Astrocyte (in vitro differentiated cells and primary cell): Measurements from ENCODE around the gene ANKS1A. TPM values are rescaled to one million over a fixed set of nuclear protein-coding genes. Genes with fewer than 3 reads are reported as not detected.
A peak's percentile ranks its signal among the peaks of the same experiment; 100 is the strongest.

Experiments used
- DNase-seq: peaks from one replicate; pipeline ENCODE4 v3.0.0-alpha.2; 2010; ENCODE audit warnings: low read depth
- FAIRE-seq: peaks from 2 replicates; lab custom pipeline; 2011; peaks lifted over from hg19 to GRCh38; lab: Jason Lieb, UNC
- H2AFZ ChIP-seq: 2 replicates; pipeline ENCODE4 v1.6.0; 2012; ENCODE audit warnings: low read depth, low read length, inconsistent platforms
- H3K27ac ChIP-seq: 2 replicates; pipeline ENCODE4 v1.5.1; 2011; ENCODE audit warnings: low read depth, low read length, inconsistent platforms
- H3K27me3 ChIP-seq: 2 replicates; pipeline ENCODE4 v1.6.0; 2011; ENCODE audit warnings: low read length, inconsistent platforms; ENCODE audit not compliant: insufficient read depth
- H3K36me3 ChIP-seq: 2 replicates; pipeline ENCODE4 v1.5.1; 2011; ENCODE audit warnings: low read length, inconsistent platforms; ENCODE audit not compliant: insufficient read depth
- H3K4me1 ChIP-seq: 2 replicates; pipeline ENCODE4 v1.5.1; 2011; ENCODE audit warnings: low read length, inconsistent platforms; ENCODE audit not compliant: insufficient read depth
- H3K4me2 ChIP-seq: 2 replicates; pipeline ENCODE4 v1.6.0; 2012; ENCODE audit warnings: low read length, inconsistent platforms
- H3K4me3 ChIP-seq: 2 replicates; pipeline ENCODE4 v1.5.1; 2011; ENCODE audit warnings: low read depth, mild to moderate bottlenecking, low read length, inconsistent platforms; ENCODE audit not compliant: insufficient read depth
- H3K79me2 ChIP-seq: 2 replicates; pipeline ENCODE4 v1.6.0; 2012; ENCODE audit warnings: mild to moderate bottlenecking, low read length, inconsistent platforms; ENCODE audit not compliant: insufficient read depth
- H3K9ac ChIP-seq: 2 replicates; pipeline ENCODE4 v1.6.0; 2012; ENCODE audit warnings: mild to moderate bottlenecking, low read length, inconsistent platforms
- H3K9me3 ChIP-seq: 2 replicates; pipeline ENCODE4 v1.5.1; 2012; ENCODE audit warnings: low read depth, mild to moderate bottlenecking, low read length, inconsistent platforms; ENCODE audit not compliant: insufficient read depth
- H4K20me1 ChIP-seq: 2 replicates; pipeline ENCODE4 v1.6.0; 2012; ENCODE audit warnings: low read length, inconsistent platforms; ENCODE audit not compliant: insufficient read depth
- H3K27ac Mint-ChIP-seq: one replicate; pipeline ENCODE4 v1.8.0; 2021; ENCODE audit warnings: mild to moderate bottlenecking, mixed read lengths; ENCODE audit not compliant: unreplicated experiment
- H3K27me3 Mint-ChIP-seq: one replicate; pipeline ENCODE4 v1.8.0; 2021; ENCODE audit warnings: low read depth, mixed read lengths; ENCODE audit not compliant: unreplicated experiment
- H3K36me3 Mint-ChIP-seq: one replicate; pipeline ENCODE4 v1.8.0; 2021; ENCODE audit warnings: low read depth, mixed read lengths; ENCODE audit not compliant: unreplicated experiment
- H3K4me1 Mint-ChIP-seq: one replicate; pipeline ENCODE4 v1.8.0; 2021; ENCODE audit warnings: low read depth, mixed read lengths; ENCODE audit not compliant: unreplicated experiment
- H3K4me3 Mint-ChIP-seq: one replicate; pipeline ENCODE4 v1.8.0; 2021; ENCODE audit warnings: mild to moderate bottlenecking, moderate library complexity, mixed read lengths; ENCODE audit not compliant: unreplicated experiment
- H3K9me3 Mint-ChIP-seq: one replicate; pipeline ENCODE4 v1.8.0; 2021; ENCODE audit warnings: mild to moderate bottlenecking, mixed read lengths; ENCODE audit not compliant: unreplicated experiment
- EZH2 ChIP-seq: IDR thresholded peaks from 2 replicates; pipeline ENCODE4 v1.6.1; 2012; ENCODE audit warnings: mild to moderate bottlenecking, low read length, inconsistent platforms; ENCODE audit not compliant: insufficient read depth
- total RNA-seq: library from RNA; stranded (reverse); gene quantifications from 2 replicates; pipeline ENCODE4 v1.2.1, GENCODE V29; 2021
- TF ChIP-seq, protein P1 (sequence below): IDR thresholded peaks from 2 replicates; pipeline ENCODE4 v1.5.1; 2011; ENCODE audit warnings: low read depth, mild to moderate bottlenecking, inconsistent platforms, low read length, moderate library complexity; ENCODE audit not compliant: insufficient read depth

The ANKS1A gene
- total RNA-seq, 1 donor from 2014 or later: 18.0 TPM

DNA sequence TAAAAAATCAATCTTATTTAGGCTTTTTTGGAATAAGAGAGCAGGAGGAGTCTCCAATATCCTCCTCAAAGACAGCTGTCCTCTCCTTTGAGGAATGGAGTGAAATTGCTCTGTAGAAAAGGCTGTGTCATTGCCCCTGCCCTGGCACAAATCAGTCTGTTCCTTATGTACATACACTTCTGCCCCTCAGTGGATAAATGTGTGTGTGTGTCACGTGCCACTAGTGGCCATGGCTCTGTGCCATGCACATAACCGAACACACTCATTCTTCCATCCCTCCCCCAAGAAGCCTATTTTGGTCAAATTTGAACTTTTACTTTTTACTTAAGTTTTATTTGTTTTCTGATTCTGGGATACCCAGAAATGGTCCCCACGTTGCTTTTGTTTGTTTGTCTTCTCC is 49.2 kb downstream of the ANKS1A start:
- Histone ChIP-seq H3K9me3 (no peaks in the 10 kb centered on the region), H3K27ac (no peak overlapping the region), H3K27me3 (no peaks in the 10 kb centered on the region), H3K36me3 (no peaks in the 10 kb centered on the region), H2AFZ (no peak overlapping the region), H3K9ac (no peak overlapping the region), H3K4me1 (no peaks in the 10 kb centered on the region), H4K20me1 (peaks cover 47% of the 10 kb centered on the region), H3K4me3 (no peak overlapping the region), H3K79me2 (no peaks in the 10 kb centered on the region), H3K4me2 (no peak overlapping the region)
- Mint-ChIP-seq H3K4me1 (peaks cover 6% of the 10 kb centered on the region), H3K27ac (no peak overlapping the region), H3K27me3 (no peaks in the 10 kb centered on the region), H3K9me3 (peaks cover 3% of the 10 kb centered on the region), H3K4me3 (no peak overlapping the region), H3K36me3 (no peaks in the 10 kb centered on the region)
- FAIRE-seq (no peak), DNase-seq (no peak)
- no peak for TF ChIP-seq EZH2
- TF ChIP-seq, protein P1, sequence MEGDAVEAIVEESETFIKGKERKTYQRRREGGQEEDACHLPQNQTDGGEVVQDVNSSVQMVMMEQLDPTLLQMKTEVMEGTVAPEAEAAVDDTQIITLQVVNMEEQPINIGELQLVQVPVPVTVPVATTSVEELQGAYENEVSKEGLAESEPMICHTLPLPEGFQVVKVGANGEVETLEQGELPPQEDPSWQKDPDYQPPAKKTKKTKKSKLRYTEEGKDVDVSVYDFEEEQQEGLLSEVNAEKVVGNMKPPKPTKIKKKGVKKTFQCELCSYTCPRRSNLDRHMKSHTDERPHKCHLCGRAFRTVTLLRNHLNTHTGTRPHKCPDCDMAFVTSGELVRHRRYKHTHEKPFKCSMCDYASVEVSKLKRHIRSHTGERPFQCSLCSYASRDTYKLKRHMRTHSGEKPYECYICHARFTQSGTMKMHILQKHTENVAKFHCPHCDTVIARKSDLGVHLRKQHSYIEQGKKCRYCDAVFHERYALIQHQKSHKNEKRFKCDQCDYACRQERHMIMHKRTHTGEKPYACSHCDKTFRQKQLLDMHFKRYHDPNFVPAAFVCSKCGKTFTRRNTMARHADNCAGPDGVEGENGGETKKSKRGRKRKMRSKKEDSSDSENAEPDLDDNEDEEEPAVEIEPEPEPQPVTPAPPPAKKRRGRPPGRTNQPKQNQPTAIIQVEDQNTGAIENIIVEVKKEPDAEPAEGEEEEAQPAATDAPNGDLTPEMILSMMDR: no peak

DNA sequence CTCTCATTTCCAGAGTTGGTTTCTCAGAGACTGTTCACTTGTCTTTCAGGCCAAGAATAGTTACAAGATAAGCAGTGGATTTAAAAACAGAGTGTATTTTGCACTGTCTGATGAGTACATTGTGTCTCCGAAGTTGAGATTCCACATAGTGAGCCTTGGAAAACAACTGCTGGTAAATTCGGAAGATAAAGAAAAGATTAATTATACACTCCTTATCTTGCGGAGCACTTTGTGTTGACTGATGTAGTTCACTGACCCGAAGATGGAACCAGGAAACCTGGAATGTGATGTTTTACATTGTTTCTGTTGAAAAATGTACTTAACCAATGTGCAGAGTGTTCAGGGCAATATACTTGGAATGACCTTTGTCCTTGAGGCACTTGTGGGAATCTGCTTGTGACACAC is 51.0 kb downstream of the ANKS1A start:
- Histone ChIP-seq H3K4me1 (no peaks in the 10 kb centered on the region), H3K27ac (no peak overlapping the region), H3K9me3 (no peaks in the 10 kb centered on the region), H3K9ac (no peak overlapping the region), H2AFZ (no peak overlapping the region), H3K4me3 (no peak overlapping the region), H3K27me3 (no peaks in the 10 kb centered on the region), H3K4me2 (no peak overlapping the region), H4K20me1 (peaks cover 39% of the 10 kb centered on the region), H3K36me3 (no peaks in the 10 kb centered on the region), H3K79me2 (no peaks in the 10 kb centered on the region)
- Mint-ChIP-seq H3K27ac (peak overlapping the region; percentile 70), H3K4me3 (no peak overlapping the region), H3K27me3 (no peaks in the 10 kb centered on the region), H3K36me3 (peaks cover 3% of the 10 kb centered on the region), H3K9me3 (no peaks in the 10 kb centered on the region), H3K4me1 (peaks cover 6% of the 10 kb centered on the region)
- FAIRE-seq (no peak), DNase-seq (no peak)
- TF ChIP-seq, protein P1: no peak
- no peak for TF ChIP-seq EZH2

DNA sequence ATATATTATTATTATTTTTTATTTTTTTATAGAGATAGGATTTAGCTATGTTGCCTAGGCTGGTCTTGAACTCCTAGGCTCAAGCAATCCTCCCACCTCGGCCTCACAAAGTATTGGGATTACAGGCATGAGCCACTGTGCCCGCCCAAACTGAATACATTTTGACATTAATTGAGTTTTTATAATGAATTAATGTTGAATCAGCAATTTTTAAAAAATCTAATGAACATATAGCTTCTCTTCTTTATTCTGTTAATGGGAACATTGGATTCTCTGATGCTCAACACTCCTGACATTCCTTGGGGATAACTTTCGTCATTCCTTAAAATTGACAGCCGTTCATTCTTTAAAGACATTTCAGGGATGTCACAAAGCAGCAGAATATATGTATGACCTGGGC is 52.4 kb downstream of the ANKS1A start:
- no peaks in the 10 kb centered on the region for H3K9me3 ChIP-seq
- H3K36me3 ChIP-seq: no peaks in the 10 kb centered on the region
- H3K4me1 ChIP-seq: no peaks in the 10 kb centered on the region
- TF ChIP-seq, protein P1: no peak
- TF ChIP-seq EZH2: no peak
- no peak overlapping the region for H3K27ac ChIP-seq
- peaks cover 6% of the 10 kb centered on the region for H3K4me1 Mint-ChIP-seq
- no peaks in the 10 kb centered on the region for H3K9me3 Mint-ChIP-seq
- H2AFZ ChIP-seq: no peak overlapping the region
- H3K4me3 ChIP-seq: no peak overlapping the region
- no peak for FAIRE-seq
- H3K36me3 Mint-ChIP-seq: peaks cover 6% of the 10 kb centered on the region
- no peak for DNase-seq
- peaks cover 31% of the 10 kb centered on the region for H4K20me1 ChIP-seq
- H3K79me2 ChIP-seq: no peaks in the 10 kb centered on the region
- no peak overlapping the region for H3K9ac ChIP-seq
- H3K27me3 ChIP-seq: no peaks in the 10 kb centered on the region
- H3K27me3 Mint-ChIP-seq: no peaks in the 10 kb centered on the region
- H3K27ac Mint-ChIP-seq: no peak overlapping the region
- H3K4me3 Mint-ChIP-seq: no peak overlapping the region
- H3K4me2 ChIP-seq: no peak overlapping the region
